ENCODE data around the gene SMKR1.

GRCh38 chr7:129502708-129503685, 666 bp downstream of the SMKR1 start:
- TF ChIP-seq POLR2A (IDR thresholded peaks at IDR 0.05) (no peak), POLR2AphosphoS5 (IDR thresholded peaks at IDR 0.05) (no peak)

Measured in spleen (tissue), 3 donors.